Measurements from ENCODE around the gene CCDC149.

The CCDC149 gene

DNA sequence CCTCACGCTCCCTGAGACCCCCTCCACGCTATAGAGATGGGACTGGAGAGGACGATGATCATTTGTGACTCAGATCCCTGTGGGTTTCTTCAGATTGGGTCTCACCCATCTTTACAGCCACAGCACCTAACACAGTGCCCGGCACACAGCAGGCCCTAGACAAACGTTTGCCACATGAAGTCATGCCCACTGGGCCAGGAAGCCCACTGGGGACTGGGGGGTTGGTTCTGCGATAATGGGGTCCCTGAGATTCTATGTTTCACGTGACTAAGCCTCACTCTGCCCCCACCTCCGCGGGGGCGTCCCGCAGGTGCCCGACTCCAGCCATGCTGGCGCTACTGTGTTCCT lies 113.7 kb downstream of the CCDC149 start:
- DNase-seq = no peak

DNA sequence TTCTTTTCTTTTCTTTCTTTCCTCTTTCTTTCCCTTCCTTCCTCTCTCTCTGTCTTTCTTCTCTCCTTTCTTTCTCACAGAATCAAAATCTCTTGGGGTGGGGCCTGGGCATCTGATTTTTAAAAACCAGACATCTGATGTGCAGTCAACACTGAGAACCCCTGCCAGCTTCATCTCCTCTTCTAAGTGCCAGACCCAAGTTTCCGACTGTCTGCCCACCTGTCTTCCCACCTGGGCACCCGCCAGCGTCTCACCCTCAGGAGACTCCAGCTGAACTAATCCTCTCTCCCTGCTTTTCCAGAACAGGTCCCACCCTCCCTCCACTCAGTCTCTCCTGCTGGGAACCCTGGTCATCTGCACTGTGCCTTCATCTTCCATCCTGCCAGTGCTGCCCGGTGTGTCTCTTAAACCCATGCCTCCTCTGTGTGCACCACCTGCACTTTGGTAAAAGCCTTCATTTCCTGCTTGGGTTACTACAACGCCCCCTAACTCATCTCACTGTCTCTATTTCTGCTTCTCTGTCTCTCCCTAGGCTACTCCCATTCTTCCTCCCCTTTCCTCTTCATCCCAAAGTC lies 114.7 kb downstream of the CCDC149 start:
- no peak for DNase-seq

DNA sequence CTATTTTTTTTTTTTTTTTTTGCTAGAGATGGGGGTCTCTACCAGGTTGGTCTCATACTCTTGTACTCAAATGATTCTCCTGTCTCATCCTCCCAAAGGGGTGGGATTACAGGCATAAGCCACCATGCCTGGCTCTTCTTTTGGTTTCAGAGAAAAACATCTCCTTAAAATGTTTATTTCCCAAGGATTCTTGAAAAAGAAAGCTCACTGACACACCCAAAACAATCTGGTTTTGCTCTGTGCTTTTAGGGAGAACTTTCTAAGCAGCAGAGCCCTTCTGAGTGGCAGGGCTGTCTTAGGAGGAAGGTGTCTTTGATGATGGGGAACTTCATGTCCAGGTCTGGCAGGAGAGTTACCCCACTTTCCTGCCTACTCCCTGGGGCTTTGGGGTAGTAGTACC lies 116.2 kb downstream of the CCDC149 start:
- DNase-seq = no peak

DNA sequence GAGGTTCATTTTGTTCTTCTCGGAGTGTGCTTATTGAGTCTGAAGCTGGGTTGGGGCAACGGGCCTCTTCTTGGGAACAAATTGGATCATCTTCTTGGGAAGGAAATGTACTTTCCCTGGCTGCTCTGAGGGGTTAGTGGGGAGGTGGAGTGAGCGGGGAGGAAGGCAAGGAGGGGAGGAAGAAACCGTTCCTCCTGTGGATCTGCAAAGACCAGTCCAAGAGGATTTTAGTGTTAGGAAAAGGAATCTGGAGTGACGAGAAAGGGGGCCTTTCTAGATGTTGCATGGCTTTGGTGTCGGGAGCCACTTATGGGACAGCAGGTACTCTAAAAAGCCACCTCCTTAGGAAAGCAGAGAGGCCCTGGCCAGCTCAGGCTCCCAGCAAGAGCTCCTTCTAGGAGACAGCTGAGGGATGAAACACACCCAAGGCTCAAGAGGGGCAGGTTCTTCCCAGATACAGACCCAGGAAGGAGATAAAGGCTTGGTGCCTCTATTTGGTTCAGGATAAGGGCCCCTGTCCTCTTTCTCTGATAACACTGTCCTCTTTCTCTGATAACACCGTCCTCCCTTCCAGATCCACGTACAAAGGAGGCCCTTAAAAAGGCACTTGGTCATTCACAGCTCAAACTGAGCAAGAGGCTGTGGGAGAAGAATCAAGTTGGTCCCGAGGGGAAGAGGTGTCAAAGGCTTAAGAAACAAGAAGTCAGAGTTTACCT lies 117.0 kb downstream of the CCDC149 start:
- no peak for DNase-seq

DNA sequence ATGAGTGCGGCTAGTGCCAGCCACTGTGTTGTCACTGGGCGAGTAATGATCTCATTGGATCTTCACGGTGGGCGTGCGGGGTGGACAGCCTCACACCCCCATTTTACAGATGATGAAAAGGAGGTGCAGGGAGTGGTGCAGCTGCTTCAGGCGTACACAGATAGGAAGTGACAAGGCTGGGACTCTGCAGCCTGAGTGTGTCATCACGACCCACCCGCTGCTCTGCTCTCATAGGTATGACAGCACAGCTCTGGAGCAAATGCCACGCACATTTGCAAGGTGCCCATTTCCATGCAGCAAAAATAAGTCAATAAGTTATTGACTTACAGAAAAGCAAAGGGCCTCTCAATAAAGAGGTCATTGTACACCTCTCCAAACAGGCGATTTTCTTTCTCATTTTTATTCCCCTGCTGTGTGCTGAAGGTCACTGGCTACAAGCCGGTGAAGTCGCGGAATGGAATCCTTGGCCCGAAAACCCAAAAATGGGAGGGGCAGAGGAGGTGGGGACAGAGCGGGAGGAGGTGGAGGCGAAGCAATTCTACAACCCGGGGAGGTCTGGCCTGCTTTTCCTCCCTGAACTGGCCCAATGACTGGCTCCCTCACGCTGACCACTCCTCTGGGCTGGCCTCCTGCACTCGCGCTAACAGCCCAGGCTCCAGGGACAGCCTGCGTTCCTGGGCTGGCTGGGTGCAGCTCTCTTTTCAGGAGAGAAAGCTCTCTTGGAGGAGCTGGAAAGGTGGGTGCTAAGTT lies 117.8 kb downstream of the CCDC149 start, which contains the start of gene SOD3:
Gene SOD3, plus strand, starts transcription at position 658 of the 750 bp plus-strand sequence. CDS start 3,949 bp downstream, outside the sequence.
- DNase-seq = no peak

DNA sequence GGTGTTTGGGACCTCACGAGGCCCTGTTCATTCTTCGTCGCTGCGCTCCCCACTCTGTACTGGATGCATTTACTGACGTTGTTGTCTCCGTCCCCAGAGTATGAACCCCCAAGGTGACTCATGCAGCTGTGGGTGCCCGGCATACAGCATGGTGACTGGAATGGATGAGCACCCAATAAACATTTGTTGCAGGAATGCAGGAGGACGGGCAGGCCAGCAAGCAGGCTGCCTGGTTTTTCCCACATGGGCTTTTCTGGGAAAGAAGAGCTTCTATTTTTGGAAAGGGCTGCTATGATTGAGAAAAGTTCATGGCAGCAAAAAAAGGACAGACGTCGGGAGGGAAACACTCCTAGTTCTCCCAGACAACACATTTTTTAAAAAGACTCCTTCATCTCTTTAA lies 118.4 kb downstream of the CCDC149 start:
- no peak for DNase-seq

DNA sequence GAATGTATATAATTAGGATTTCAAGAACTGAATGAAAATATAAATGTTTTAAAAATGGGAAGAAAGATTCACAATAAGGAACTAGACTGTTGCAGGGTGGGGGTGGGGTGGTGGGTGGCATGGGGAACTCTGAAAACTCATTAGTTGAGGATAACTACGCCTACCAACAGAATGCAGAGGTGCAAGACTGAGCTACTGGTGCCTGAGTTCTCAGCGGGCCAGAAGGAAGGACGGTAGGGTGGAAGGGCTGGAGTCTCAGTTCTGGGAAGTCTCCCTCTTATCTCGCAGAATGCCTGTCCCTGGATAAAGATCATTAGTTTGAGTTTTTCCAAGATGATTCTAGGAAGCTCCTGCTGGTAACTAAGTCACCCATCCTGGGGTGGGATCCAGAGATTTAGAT lies 118.8 kb downstream of the CCDC149 start:
- no peak for DNase-seq

DNA sequence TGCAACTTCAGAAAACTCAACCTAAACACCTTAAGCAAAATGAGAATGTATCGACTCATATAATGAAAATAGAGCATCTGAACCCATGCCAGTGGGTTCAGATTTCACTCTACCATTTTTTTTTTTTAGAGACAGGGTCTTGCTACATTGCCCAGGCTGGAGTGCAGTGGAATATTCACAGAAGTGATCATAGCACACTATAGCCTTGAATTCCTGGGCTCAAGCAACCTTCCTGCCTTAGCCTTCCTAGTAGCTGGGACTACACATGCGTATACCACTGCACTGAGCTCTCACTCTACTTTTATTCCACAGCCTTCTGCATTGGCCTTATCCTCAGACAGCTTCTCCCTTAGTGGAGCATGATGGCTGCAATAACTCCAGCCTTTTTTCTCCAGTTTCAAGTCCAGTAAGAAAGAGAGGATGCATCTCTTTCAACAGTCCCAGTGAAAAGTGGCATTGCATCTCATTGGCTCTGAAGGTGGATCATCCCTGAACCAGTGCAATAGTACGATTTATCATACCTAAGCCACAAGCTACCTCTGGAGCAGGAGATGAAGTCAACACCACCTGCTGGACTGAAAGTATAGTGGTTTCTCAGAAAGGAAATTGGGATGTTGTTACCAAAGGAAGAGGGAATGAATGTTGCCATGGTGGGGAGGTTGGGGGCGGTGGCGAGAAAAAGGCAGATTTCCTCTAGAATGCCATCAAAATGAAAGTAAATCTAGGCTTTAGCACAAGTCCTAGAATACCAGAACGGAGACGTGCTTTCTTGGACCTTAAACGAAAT lies 119.4 kb downstream of the CCDC149 start:
- DNase-seq = no peak

DNA sequence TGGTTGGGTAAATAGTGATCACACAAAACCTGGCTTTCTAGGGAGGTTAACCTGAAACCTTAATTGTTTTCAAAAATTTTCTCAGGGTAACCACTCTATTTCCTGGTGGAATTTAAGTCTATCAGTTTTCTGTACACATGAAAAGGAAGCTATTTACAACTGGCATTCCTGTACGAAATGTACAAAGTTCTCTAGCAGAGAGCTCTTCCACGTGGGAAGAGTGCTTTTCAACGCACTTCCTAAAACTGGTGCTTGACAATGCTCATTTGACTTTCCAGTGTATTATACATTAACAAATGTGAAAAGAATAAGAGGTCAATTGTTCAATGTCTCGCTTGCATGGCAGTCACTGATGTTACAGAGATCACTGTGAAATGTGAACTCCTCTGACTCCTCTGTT lies 120.3 kb downstream of the CCDC149 start:
- DNase-seq = no peak

DNA sequence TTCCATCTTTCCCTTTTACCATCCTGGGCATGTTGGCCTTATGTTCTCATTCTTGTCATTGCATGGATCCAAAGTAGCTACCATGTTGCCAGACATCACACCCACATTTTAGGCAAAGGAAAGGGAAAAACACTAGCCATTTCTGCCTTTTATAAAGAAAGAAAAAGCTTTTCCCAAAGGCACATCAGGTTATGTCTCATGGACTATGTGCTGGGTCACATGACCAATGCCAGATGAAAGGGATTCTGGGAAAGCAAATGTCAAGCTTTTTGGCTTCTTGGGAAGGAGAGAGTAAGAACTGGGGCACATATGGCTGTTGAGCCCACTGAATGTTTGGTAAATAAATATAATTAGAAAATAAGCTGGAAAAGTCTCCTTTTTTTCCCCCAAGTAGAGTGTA lies 121.8 kb downstream of the CCDC149 start:
- no peak for DNase-seq

DNA sequence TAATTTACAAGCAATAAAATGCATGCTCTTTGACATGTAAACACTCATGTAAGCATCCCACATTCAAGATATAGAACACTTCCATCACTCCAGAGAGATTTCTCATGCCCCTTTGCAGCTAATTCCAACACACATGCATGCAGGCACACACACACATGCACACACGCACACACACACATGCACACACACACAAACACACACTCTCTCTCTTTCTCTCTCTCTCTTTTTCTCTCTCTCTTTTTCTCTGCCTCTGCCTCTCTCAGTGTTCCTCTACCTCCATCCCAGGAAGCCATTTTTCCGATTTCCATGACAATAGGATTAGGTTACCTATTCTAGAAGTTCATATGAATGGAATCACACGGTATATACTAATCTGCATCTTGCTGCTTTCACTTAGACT lies 129.3 kb downstream of the CCDC149 start:
- DNase-seq = no peak

DNA sequence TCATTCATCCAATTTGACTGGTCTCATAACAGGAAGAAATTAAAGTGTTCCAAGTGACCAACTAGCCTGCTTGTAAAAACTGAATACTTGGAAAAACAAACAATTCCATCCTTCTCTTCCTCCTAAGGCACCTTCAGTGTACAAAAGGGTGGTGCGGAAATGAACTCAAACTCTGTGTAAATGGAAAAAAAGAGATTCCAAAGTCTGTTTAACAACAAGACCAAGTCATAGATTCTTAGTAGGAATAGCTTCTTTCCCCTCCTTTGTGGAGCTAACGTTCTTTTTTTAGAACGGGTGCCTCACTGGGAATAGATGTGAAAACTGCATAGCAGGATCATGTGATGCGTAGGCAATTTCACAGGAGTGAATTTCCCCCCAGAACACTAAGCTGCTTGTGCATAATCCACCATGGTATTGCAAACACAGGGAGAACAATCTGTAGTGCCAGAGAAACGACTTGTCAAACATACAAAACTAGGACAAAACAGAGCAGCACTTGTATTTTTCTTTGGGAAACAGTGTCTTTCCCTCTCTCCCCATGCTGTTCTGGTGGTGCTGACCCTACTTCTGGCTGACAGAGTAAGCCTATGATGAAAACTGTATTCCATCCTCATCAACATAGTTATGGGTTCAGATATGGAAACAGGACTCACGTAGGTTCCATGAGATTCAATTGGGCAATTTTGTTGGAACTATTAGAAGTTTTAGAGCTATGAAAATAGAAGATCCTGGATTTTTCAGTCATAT lies 130.7 kb downstream of the CCDC149 start:
- DNase-seq = no peak

DNA sequence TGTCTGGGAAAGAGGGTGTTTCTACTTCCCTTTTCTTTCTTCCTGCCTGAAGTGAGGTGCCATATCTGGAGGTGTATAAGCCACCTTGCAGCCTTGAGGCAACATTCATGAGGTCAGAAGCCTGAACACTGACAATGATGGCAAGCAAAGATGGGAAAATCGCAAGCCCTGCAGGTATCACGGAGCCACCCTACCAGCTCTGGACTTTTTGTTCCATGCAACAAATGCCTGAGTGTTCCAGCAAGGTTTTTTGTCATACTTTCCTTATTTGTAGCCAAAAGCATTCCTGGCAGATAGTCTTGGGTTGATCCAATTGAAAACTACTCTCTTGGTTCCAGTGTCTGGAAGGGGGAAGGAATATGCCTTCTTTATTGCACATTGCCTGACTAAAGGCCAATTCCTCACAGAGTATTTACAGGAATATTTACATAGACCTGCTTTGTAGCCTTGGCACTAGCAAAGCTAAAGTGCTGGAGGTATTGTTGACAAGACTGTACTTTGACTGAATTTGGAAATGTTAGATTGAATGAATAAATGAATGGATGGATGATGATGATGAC lies 131.8 kb downstream of the CCDC149 start:
- no peak for DNase-seq

DNA sequence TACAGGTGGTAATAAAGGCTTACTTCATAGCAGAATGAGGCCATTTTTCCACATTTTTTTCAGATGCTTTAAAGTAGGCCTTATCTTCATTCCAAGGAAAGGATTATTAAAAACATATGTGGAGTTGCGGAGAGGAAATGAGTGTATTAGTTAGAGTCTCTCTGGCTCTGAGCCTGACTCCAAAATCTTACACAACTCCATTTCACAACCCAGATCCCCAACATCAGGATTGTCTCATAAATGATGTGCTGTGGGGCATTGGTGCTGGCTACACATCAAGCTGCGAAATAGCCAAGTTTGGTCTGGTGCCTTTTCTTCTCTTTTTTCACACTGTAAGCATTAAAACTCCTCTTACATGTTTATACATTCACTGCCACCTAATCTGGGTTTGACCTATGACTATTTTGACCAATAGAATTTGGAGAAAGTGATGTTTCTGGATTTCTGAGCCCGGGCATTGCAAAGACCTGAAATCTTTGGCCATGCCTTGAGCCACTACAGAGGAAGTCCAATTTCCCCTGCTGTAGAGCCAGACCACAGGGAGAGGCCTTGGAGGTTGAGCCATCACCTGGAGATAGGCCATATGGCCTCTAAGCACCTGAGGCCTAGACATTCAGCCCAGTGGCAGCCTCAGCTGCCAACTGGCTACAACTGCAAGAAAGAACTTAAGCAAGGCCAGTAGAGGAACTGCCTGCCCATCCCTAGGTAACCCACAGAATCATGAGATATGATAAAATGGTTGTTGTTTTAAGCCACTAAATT lies 134.2 kb downstream of the CCDC149 start:
- no peak for DNase-seq

DNA sequence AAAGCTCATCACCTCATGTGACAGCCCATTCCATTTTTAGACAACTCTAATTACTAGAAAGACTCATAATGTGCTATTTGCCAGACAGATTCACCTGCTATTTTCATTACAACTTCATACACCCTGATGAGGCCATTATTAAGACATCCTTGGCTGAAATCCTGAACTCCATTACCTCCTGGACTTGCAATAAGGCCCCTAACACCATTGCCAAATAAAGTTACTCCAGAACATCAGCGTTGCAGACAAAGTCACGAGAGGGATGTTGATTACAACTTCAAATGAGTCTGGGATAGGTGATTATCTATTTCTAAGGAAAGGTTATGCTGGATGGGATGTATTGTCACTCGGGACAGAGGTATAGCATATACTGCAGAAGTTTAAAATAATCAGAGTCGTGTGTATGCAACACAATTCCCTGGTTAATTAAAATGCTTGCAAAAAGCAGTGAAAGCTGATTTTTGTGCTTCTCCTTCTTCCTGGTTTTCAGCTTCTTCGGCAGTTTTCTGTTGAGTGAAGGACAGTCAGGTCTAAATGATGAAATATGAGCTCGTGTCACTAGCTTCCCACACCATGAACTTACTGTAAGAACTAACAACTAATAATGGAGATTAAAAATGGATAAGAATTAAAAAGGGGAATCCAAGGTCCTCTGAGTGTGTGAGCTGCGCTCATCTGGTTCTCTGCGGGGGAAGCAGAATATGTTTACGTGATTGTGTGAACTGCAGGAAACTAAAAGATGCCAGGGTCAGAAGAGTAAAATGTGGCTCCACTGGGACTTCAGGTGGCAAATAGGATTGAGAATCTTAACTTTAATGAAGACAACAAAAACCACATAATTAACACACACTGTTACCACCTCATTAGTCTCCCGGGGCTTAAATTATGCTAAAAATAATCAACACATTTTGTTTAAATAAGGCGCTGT lies 135.0 kb downstream of the CCDC149 start:
- DNase-seq = no peak

DNA sequence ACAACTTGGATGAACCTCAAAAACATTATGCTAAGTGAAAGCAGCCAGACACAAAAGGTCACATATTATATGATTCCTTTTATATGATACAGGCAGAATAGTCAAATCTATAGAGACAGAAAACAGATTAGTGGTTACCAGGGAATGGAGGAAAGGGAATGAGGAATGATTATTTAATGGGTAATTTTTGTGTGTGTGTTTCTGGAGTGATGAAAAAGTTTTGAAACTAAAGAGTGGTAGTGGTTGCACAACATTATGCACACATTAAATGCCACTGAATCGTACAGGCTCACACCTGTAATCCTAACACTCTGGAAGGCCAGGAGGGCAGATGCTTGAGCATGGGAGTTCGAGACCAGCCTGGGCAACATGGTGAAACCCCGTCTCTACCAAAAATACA lies 137.1 kb downstream of the CCDC149 start:
- DNase-seq = no peak

DNA sequence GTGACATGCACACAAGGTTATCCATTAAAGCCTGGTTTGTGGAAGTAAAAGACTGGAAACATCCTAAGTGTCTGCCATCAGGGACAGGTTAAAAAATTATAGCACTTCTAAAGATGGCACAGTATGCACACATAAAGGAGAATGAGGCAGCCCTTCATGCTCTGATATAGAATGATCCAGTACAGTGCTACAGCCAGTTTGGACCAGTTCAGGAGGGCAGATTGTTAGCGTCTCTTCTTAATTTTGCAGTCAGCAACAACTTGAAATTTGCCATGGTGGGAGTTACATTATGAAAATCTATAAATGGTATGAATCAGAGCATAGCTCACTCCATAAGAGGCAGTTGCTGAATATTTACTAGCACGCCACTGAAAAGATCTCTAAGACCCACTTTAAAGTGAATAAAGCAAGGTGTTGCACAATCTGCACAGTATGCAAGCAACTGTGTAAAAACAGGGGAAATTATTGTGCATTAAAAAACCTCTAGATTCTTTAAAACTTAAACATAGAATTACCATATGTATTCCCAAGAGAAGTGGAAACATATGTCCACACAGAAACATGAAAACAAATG lies 137.7 kb downstream of the CCDC149 start:
- DNase-seq = no peak

DNA sequence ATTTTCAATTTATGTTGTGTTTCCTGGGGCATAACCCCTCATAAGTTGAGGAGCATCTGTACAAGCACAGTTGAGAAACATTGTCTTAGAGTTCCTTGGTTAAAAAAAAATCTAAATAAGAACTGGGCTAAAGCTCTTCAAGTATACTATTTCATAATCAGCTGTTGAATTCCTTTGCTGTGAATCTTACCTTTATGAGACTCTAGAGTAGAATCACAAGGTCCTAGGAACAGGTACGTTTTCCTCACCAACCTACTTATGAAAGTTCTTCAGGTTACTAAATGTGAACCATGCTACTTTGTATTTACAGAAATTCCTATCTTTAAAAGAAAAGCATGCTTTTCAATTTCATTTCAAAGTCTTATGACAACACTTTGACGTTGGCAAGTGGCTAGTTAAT lies 138.4 kb downstream of the CCDC149 start:
- no peak for DNase-seq

DNA sequence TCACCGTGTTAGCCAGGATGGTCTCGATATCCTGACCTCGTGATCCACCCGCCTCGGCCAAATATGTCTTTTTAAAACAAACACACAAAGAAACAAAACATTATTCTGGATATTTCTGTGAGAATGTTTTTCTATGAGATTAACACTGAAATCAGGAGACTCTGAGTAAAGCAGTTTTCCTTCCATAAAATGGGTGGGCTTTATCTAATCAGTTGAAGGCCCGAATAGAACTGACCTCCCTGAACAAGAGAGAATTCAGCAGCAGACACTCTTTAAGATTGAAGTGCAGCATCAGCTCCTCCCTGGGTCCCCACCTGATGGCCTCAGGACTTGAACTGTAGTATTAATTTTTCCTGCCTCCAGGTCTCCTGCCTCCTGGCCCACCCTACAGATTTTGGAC lies 139.9 kb downstream of the CCDC149 start:
- no peak for DNase-seq

DNA sequence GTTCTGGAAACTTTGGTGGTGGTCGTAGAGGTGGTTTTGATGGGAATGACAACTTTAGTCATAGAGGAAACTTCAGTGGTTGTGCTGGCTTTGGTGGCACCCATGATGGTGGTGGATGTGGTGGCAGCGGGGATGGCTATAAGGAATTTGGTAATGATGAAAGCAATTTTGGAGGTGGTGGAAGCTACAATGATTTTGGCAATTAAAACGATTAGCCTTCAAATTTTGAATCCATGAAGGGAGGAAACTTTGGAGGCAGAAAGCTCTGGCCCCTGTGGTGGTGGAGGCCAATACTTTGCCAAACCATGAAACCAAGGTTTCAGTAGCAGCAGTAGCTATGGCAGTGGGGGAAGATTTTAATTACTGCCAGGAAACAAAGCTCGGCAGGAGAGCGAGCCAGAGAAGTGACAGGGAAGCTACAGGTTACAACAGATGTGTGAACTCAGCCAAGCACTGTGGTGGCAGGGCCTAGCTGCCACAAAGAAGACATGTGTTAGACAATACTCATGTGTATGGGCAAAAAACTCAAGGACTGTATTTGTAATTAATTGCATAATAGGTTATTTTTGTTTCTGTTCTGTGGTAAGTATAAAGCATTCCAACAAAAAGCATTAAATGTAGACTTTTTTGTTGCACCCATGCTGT lies 140.7 kb downstream of the CCDC149 start:
- no peak for DNase-seq

Measured in NCI-H1436 treated with DMSO at 0.1 percent for 48 hours (cell line).